Measurements from ENCODE around the gene C1QTNF6.

- TF ChIP-seq CTCF (IDR thresholded peaks at IDR 0.05) (no peak), POLR2A (IDR thresholded peaks at IDR 0.05) (no peak)
Observed at GRCh38 chr22:37190262-37190780, 2.3 kb upstream of the C1QTNF6 start.

All from adrenal gland (tissue), 5 donors.